Activated CD8-positive, alpha-beta memory T cell treated with anti-CD3 and anti-CD28 coated beads, Interleukin-2, amount 50 U/mL, for 4 hours (primary cell): Measurements from ENCODE around the gene WDR91.

Experiments used
- DNase-seq: peaks from one replicate; pipeline ENCODE4 v3.0.0-alpha.2; 2020

WDR91 gene

GRCh38 chr7:135158874-135159273 is 52.5 kb downstream of the WDR91 start:
- no peak for DNase-seq

DNA sequence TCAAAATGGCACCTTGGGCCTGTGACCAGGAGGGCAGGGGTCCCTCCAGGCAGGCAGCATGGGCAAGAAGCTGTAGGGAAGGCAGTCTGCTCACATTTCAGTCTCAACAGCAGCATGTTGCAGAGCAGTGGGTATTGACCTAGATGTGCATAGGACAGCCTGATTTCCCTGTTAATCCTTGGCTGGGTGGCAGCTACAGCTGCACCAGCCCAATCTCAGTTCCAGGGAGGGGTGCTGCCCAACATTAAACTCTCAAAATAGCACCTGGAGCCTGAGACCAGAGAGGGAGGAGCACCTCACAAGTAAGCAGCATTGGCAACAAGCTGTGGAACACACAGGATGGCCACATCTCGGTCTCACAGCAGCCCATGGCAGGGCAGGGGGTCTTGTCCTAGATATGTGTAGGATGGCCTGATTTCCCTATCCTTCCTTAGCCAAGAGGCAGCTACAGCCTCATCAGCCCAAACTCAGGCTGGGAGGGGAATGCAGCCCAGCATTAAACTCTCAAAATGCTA is 53.1 kb downstream of the WDR91 start:
- DNase-seq, result no peak

DNA sequence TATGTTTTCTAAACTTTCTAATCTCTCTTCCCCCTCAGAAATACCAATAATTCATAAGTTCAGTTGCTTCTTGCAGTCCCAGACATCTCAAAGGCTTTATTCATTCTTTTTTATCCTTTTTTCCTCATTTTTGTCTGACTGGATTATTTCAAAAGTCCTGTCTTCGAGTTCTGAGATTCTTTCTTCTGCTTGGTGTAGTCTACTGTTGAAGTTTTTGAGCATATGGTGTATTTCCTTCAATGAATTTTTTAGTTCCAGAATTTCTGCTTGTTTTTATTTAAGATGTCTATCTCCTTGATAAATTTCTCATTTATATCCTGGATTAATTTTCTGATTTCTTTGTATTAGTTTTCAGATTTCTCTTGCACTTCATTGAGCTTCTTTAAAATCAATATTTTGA is 55.0 kb downstream of the WDR91 start:
- no peak for DNase-seq

- no peak for DNase-seq
These were observed 56.6 kb downstream of the WDR91 start for GRCh38 chr7:135154734-135155133.

- no peak for DNase-seq
These were observed 58.9 kb downstream of the WDR91 start for GRCh38 chr7:135152442-135152841.

DNA sequence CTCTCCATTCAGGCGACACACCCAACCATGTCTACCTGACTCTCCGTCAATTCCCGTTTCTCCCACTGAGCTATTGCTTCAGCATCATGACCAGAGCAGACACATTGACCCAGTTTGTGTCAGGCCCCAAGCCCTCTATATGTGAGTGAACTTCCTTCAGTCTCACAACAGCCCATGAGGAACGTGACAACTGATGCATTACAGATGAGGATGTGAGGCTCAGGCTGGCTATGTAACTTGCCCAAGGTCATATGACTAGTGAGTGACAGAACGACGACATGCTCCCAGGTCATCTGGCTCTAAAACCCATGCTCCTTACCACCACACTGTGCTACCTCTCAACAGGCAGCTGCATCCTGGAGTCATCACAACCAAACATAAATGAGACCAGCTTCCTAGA is 59.8 kb downstream of the WDR91 start:
- no peak for DNase-seq

DNA sequence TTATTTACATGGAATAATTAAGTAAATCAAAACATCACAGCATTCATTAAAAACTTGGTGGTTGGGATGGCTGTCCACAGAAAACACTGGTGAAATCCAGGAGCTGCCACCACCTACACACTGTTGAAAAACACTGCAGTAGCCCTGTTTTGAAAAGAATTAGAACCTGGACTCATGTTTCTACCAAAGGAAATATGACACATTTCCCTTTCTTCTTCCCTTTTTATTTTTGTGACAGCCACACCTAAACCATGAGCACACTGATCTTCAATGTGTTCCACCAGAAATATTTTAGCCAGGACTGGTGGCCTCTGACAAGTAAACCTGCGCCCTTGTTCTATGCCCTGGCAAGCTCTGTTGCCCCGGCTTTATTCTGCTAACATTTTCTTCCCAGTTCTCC is 60.2 kb downstream of the WDR91 start:
- no peak for DNase-seq

- no peak for DNase-seq
These were observed 61.1 kb downstream of the WDR91 start for GRCh38 chr7:135150072-135150782.

DNA sequence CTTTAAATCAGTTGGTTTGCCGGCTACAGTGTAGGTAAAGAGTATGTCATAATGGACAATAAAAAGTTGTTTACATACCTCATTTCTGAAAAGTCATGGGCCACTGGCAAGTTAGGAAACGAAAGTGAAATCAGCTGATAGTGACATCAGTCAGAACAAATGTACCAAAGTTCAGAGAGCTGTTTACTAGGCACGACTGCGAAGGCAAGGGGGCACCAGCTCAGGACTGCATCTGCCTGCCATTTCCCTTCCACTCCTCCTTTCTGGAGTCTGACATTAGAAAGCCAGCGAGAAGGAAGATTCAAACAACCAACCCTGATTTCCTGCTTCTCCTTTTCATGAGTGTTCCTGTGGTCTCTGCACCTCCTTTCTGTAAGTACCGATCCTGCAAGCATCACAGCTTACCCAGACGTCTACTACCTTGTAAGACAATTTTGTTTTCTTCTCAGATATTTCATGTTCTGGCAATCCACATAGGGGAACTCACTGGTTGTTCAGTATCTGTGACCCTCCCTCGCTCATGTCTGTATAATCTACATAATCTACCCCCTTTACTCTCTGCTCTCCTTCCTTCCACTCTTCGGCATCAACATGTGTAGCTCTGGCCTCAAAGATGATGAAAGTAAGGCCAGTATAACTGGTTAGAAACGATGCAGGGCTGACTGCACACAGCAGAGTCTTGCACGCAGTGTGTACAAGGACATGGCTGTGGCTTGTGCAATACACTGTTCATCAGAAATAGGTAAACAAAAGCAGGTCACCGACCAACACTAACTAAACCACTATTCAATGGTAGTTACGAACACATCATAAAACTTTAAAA is 63.2 kb downstream of the WDR91 start, which contains the start of gene TMEM140:
TSS of gene TMEM140 (plus strand) at position 174 of the 823 bp plus-strand sequence. CDS start 16,370 bp downstream, outside the sequence.
- peak; percentile 50 for DNase-seq

- DNase-seq, result no peak
These were observed 63.9 kb downstream of the WDR91 start for GRCh38 chr7:135147341-135147898.

GRCh38 chr7:135143885-135144668 is 67.2 kb downstream of the WDR91 start:
- DNase-seq, result no peak
